HEK293T (cell line): Measurements from ENCODE around the gene ZNF548.

Source experiments
- CTCF ChIA-PET: fragments of 350-600 bp; formaldehyde crosslinking; extraction: SDS; loops from one replicate; lab custom pipeline; 2021; ENCODE audit warnings: antibody characterized with exemption, inconsistent platforms; lab: Yijun Ruan, JAX
- POLR2A ChIA-PET: fragments of 350-600 bp; formaldehyde crosslinking; extraction: SDS; loops from one replicate; lab custom pipeline; 2020; ENCODE audit warnings: antibody characterized with exemption, inconsistent platforms; lab: Yijun Ruan, JAX
- DNase-seq: peaks from one replicate; pipeline ENCODE4 v3.0.0; 2012; ENCODE audit warnings: mixed read lengths; ENCODE audit errors: extremely low spot score
- ARNT ChIP-seq: fragments of 450-650 bp; IDR thresholded peaks from 2 replicates; pipeline ENCODE4 v1.6.1; 2017; ENCODE audit warnings: mild to moderate bottlenecking
- BHLHE40 ChIP-seq: fragments of 450-650 bp; IDR thresholded peaks from 2 replicates; pipeline ENCODE4 v1.6.1; 2016; ENCODE audit warnings: mild to moderate bottlenecking, moderate library complexity, borderline replicate concordance
- CTBP1 ChIP-seq: fragments of 450-650 bp; IDR thresholded peaks from 2 replicates; pipeline ENCODE4 v1.6.1; 2016; ENCODE audit warnings: borderline replicate concordance
- ELF4 ChIP-seq: fragments of 450-650 bp; IDR thresholded peaks from 2 replicates; pipeline ENCODE4 v1.6.1; 2017; ENCODE audit warnings: antibody characterized with exemption
- FOXA1 ChIP-seq: fragments of 450-650 bp; IDR thresholded peaks from 2 replicates; pipeline ENCODE4 v1.6.1; 2016; ENCODE audit warnings: mild to moderate bottlenecking
- FOXK2 ChIP-seq: fragments of 450-650 bp; IDR thresholded peaks from 2 replicates; pipeline ENCODE4 v1.6.1; 2016; ENCODE audit warnings: mild to moderate bottlenecking
- FOXM1 ChIP-seq: fragments of 450-650 bp; IDR thresholded peaks from 2 replicates; pipeline ENCODE4 v1.6.1; 2017; ENCODE audit warnings: mild to moderate bottlenecking, borderline replicate concordance
- HDGF ChIP-seq: fragments of 450-650 bp; IDR thresholded peaks from 2 replicates; pipeline ENCODE4 v1.6.1; 2017; ENCODE audit warnings: antibody characterized with exemption, borderline replicate concordance
- L3MBTL2 ChIP-seq: fragments of 450-650 bp; conservative IDR thresholded peaks from 2 replicates; pipeline ENCODE4 v1.6.1; 2016; ENCODE audit warnings: mild to moderate bottlenecking
- LEF1 ChIP-seq: fragments of 450-650 bp; IDR thresholded peaks from 2 replicates; pipeline ENCODE4 v1.6.1; 2017; ENCODE audit warnings: mild to moderate bottlenecking, borderline replicate concordance
- NFRKB ChIP-seq: fragments of 450-650 bp; IDR thresholded peaks from 2 replicates; pipeline ENCODE4 v1.6.1; 2016; ENCODE audit warnings: mild to moderate bottlenecking, moderate library complexity
- SP1 ChIP-seq: fragments of 450-650 bp; IDR thresholded peaks from 2 replicates; pipeline ENCODE4 v1.6.1; 2017
- SUZ12 ChIP-seq: fragments of 450-650 bp; IDR thresholded peaks from 2 replicates; pipeline ENCODE4 v1.6.1; 2016; ENCODE audit warnings: mild to moderate bottlenecking
- TARDBP ChIP-seq: fragments of 450-650 bp; IDR thresholded peaks from 2 replicates; pipeline ENCODE4 v1.6.1; 2016
- ZNF384 ChIP-seq: fragments of 450-650 bp; IDR thresholded peaks from 2 replicates; pipeline ENCODE4 v1.6.1; 2016
- TF ChIP-seq, protein P1 (sequence below): fragments of 450-650 bp; IDR thresholded peaks from 2 replicates; pipeline ENCODE4 v1.6.1; 2016

The ZNF548 gene

DNA sequence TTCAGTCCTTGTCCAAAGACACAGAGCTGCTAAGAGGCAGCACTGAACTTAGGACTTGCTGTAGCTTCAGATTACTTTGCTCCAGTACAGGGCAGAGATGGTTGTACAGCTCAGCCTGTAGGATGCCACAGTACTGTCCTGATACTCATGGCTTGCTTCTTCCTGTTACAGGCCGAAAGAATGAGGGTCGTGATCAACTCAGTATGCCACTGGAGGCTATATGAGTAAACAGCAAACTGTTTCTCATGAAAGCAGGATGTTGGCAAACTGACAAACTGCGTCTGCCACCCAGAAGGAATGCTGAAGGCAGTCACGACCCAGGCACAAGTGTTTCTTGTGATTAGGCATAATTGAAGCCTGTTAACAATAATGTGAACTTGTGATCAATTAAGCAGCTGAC, 48.3 kb downstream of the ZNF548 start:
- no peak for DNase-seq
- ChIA-PET POLR2A (no interaction called here), CTCF (no interaction called here)
- TF ChIP-seq ARNT = no peak
- no peak for TF ChIP-seq FOXK2
- TF ChIP-seq TARDBP = no peak
- no peak for TF ChIP-seq ZNF384
- TF ChIP-seq CTBP1 = no peak
- no peak for TF ChIP-seq FOXM1
- no peak for TF ChIP-seq LEF1
- no peak for TF ChIP-seq NFRKB
- TF ChIP-seq L3MBTL2 = no peak
- TF ChIP-seq HDGF = no peak
- TF ChIP-seq SUZ12 = no peak
- no peak for TF ChIP-seq FOXA1
- TF ChIP-seq, protein P1, sequence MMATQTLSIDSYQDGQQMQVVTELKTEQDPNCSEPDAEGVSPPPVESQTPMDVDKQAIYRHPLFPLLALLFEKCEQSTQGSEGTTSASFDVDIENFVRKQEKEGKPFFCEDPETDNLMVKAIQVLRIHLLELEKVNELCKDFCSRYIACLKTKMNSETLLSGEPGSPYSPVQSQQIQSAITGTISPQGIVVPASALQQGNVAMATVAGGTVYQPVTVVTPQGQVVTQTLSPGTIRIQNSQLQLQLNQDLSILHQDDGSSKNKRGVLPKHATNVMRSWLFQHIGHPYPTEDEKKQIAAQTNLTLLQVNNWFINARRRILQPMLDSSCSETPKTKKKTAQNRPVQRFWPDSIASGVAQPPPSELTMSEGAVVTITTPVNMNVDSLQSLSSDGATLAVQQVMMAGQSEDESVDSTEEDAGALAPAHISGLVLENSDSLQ = no peak
- no peak for TF ChIP-seq ELF4
- TF ChIP-seq SP1 = no peak
- TF ChIP-seq BHLHE40 = no peak

DNA sequence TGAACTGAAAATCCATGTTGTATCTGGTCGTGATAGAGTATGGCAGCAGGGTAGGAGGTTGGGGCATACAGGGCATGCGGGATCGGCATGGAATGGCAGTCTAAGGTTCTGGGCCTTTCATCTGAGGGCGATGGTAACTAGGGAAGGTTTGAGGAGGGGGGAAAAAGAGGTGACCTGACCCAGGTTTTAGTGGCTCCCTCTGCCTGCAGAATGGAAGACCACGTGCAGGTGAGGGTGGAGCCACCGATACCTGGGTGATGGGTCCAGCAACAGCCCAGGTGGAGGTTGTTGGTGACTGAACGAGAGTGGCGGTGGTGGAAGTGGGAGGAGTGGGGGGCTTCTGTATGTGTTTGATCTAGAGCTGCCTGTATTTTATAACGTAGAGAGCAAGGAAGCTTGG, 49.3 kb downstream of the ZNF548 start:
- no peak for TF ChIP-seq ZNF384
- no peak for TF ChIP-seq LEF1
- TF ChIP-seq FOXA1 = no peak
- TF ChIP-seq FOXK2 = no peak
- no peak for TF ChIP-seq HDGF
- no peak for TF ChIP-seq ARNT
- no peak for TF ChIP-seq ELF4
- no peak for TF ChIP-seq CTBP1
- TF ChIP-seq SUZ12 = no peak
- TF ChIP-seq BHLHE40 = no peak
- no peak for TF ChIP-seq TARDBP
- ChIA-PET CTCF (no interaction called here), POLR2A (interaction anchor here (0.6 kb wide), 1 partner anchor 194 kb away, joined by 3 read pairs; the partner anchor contains the start of gene ZNF211)
- no peak for DNase-seq

DNA sequence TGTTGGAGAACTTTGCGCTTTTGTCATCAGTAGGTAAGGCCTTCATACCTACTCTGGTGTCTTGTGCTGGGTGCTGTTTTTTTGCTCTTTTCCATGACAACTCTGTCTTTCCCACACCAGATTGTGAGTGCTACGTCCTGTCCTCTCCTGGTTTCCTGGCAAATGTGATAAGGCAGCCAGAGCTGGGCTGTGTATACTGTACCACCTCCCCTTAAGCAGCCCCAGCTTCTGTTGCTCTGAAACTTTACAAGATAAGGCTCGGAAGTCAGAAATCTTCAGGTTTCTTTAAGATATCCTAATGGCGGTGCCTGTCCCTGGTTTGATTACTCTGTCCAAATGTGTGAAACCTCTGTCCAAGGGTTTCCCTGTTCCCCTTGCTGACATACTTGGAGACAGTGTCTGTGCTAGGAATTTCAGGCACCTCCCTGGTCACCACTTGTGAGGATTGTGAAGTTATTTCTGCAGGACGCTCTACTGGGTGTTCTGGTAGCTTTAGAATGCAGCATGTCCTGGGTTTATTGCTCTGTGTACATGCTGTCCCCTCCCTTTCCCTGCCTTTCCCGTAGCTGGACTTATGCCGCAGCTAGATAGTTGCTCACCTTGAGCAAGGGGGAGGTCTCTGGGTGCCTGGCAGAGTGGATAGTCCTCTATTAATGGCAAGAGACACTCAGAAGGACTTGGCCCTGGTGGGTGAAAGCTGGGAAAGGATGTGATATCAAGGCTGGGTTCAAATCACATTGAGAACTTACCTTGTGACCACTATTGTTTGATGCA, 52.5 kb downstream of the ZNF548 start:
- no peak for DNase-seq
- no peak for TF ChIP-seq TARDBP
- TF ChIP-seq L3MBTL2 = no peak
- no peak for TF ChIP-seq ARNT
- TF ChIP-seq FOXA1 = no peak
- no peak for TF ChIP-seq BHLHE40
- TF ChIP-seq SP1 = no peak
- TF ChIP-seq HDGF = no peak
- TF ChIP-seq LEF1 = no peak
- no peak for TF ChIP-seq SUZ12
- no peak for TF ChIP-seq CTBP1
- TF ChIP-seq FOXK2 = no peak
- no peak for TF ChIP-seq NFRKB
- TF ChIP-seq FOXM1 = no peak
- TF ChIP-seq ELF4 = no peak
- TF ChIP-seq ZNF384 = no peak
- TF ChIP-seq, protein P1 = no peak
- CTCF ChIA-PET = no interaction called here
- POLR2A ChIA-PET = no interaction called here

DNA sequence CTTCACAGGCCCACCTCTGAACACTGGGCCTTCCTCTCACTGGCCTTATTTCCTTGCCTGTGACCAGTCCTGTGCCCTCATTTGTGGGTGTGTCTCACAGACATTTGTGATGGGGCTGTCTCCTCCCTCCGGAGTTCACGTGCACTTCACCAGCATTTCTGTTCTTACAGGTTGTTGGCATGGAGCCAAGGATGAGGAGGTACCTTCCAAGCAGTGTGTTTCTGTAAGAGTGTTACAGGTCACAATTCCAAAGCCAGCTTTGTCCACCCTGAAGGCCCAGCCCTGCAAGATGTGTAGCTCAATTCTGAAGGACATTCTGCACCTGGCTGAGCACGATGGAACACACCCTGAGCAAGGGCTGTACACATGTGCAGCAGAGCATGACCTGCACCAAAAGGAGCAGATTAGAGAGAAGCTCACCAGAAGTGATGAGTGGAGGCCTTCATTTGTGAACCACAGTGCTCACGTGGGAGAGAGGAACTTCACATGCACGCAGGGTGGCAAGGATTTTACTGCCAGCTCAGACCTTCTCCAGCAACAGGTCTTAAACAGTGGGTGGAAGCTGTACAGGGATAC, 53.6 kb downstream of the ZNF548 start:
- POLR2A ChIA-PET = no interaction called here
- no peak for DNase-seq
- CTCF ChIA-PET = no interaction called here

DNA sequence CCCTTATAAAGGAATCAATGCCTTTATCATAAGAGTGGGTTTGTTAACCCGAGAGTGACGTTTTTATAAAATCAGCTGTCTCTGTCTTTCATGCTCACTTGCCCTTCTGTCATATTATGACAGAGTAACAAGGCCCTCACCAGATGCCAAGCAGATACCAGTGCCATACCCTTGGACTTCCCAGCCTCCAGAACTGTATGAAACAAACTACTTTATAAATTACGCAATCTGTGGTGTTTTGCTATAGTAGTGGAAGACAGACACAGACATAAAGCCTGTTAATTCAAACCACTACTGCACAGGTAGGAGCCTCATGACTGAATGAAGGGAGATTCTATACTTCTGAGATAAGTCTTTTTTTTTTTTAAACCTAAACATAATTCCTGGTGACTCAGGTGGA, 62.7 kb downstream of the ZNF548 start:
- DNase-seq = no peak
- CTCF ChIA-PET = no interaction called here
- POLR2A ChIA-PET = no interaction called here
- TF ChIP-seq SUZ12 (no peak), CTBP1 (no peak), NFRKB (no peak), SP1 (no peak), FOXA1 (no peak), LEF1 (no peak), FOXM1 (no peak), BHLHE40 (no peak), L3MBTL2 (no peak), ZNF384 (no peak), HDGF (no peak), FOXK2 (no peak), ARNT (no peak), ELF4 (no peak)
- TF ChIP-seq, protein P1 = no peak

More for the DNA sequence above, 53.6 kb downstream of the ZNF548 start:
- no peak for TF ChIP-seq FOXA1
- no peak for TF ChIP-seq SP1
- TF ChIP-seq ELF4 = no peak
- no peak for TF ChIP-seq SUZ12
- no peak for TF ChIP-seq TARDBP
- no peak for TF ChIP-seq LEF1
- no peak for TF ChIP-seq ZNF384
- TF ChIP-seq FOXK2 = no peak
- TF ChIP-seq FOXM1 = no peak
- TF ChIP-seq L3MBTL2 = no peak
- no peak for TF ChIP-seq BHLHE40
